OCI-LY7 (cell line): ENCODE data around the gene GCAT. TPM values are rescaled to one million over a fixed set of nuclear protein-coding genes. Genes with fewer than 3 reads are reported as not detected.

Experiments
- BruUV-seq: library from RNA; stranded (reverse); fragments of 400-500 nt; replicated peaks from 2 replicates; lab custom pipeline; 2021; lab: Mats Ljungman, UMichigan
- CTCF ChIA-PET: fragments of 300-600 bp; sonication (Branson Sonifier 250); formaldehyde crosslinking; loops from one replicate; lab custom pipeline; 2022; ENCODE audit warnings: antibody characterized with exemption; ENCODE audit not compliant: unreplicated experiment; lab: Charles Lee
- POLR2A ChIA-PET: fragments of 300-600 bp; sonication (Branson Sonifier 250); formaldehyde crosslinking; loops from one replicate; lab custom pipeline; 2022; ENCODE audit warnings: antibody characterized with exemption; lab: Charles Lee
- DNase-seq: peaks from one replicate; pipeline ENCODE4 v3.0.0-alpha.2; 2015; ENCODE audit warnings: low spot score
- H2AFZ ChIP-seq: fragments of 200-600 bp; sonication (generic), shearing (Covaris generic); 2 replicates; pipeline ENCODE4 v1.6.1; 2014; ENCODE audit warnings: mild to moderate bottlenecking, antibody characterized with exemption, low read length, moderate library complexity
- H3K27ac ChIP-seq: fragments of 200-600 bp; sonication (generic); 2 replicates; pipeline ENCODE4 v1.5.1; 2014; ENCODE audit warnings: mixed run types, low read depth, mild to moderate bottlenecking, moderate library complexity, low read length, inconsistent platforms; ENCODE audit not compliant: poor library complexity, severe bottlenecking
- H3K36me3 ChIP-seq: fragments of 200-600 bp; sonication (generic); 2 replicates; pipeline ENCODE4 v1.6.1; 2014; ENCODE audit warnings: mild to moderate bottlenecking, antibody characterized with exemption, low read length, moderate library complexity, mixed read lengths; ENCODE audit not compliant: insufficient read depth
- H3K4me1 ChIP-seq: fragments of 200-600 bp; sonication (generic); 2 replicates; pipeline ENCODE4 v1.5.1; 2014; ENCODE audit warnings: mild to moderate bottlenecking, low read length; ENCODE audit not compliant: insufficient read depth, poor library complexity, severe bottlenecking
- H3K4me2 ChIP-seq: fragments of 200-600 bp; sonication (generic); 2 replicates; pipeline ENCODE4 v1.6.1; 2014; ENCODE audit warnings: mild to moderate bottlenecking, low read length
- H3K4me3 ChIP-seq: fragments of 200-600 bp; sonication (generic); 2 replicates; pipeline ENCODE4 v1.5.1; 2014; ENCODE audit warnings: mild to moderate bottlenecking, low read depth, low read length; ENCODE audit not compliant: poor library complexity, severe bottlenecking
- H3K79me2 ChIP-seq: fragments of 200-600 bp; sonication (generic); 2 replicates; pipeline ENCODE4 v1.6.1; 2016; ENCODE audit warnings: low read depth, mild to moderate bottlenecking, low read length, moderate library complexity, mixed read lengths; ENCODE audit not compliant: insufficient read depth
- H3K9me2 ChIP-seq: fragments of 200-600 bp; sonication (generic); 2 replicates; pipeline ENCODE4 v1.6.1; 2016; ENCODE audit warnings: mild to moderate bottlenecking, low read length, mixed read lengths; ENCODE audit not compliant: insufficient read depth
- H3K9me3 ChIP-seq: fragments of 200-600 bp; sonication (generic); 2 replicates; pipeline ENCODE4 v1.6.1; 2014; ENCODE audit warnings: mild to moderate bottlenecking, mixed run types, low read length, mixed read lengths
- H4K20me1 ChIP-seq: fragments of 200-600 bp; sonication (generic); 2 replicates; pipeline ENCODE4 v1.6.1; 2014; ENCODE audit warnings: mild to moderate bottlenecking, antibody characterized with exemption, low read length, moderate library complexity, mixed read lengths; ENCODE audit not compliant: insufficient read depth
- EZH2phosphoT487 ChIP-seq: fragments of 200-600 bp; sonication (generic); IDR thresholded peaks from 2 replicates; pipeline ENCODE4 v1.6.1; 2018; ENCODE audit warnings: low read depth, borderline replicate concordance, mild to moderate bottlenecking, mixed run types, antibody characterized with exemption, low read length, moderate library complexity, mixed read lengths
- intact Hi-C: fragments of 100-400 bp; cut with micrococcal nuclease; formaldehyde crosslinking; loops from one replicate; pipeline ENCODE4 v1.10.0; 2022; ENCODE audit not compliant: unreplicated experiment
- total RNA-seq, 2 experiments: library from RNA; depleted of rRNA in 1 of 2; stranded (reverse); fragments of >200 nt in 1 of 2; shearing (Covaris generic) in 1 of 2; gene quantifications; 2 replicates each; pipeline ENCODE4 v1.2.3, GENCODE V29; 2014 to 2022
- TF ChIP-seq, protein P1 (sequence below): fragments of 200-600 bp; sonication (generic); conservative IDR thresholded peaks from 2 replicates; pipeline ENCODE4 v1.5.1; 2014; ENCODE audit warnings: mild to moderate bottlenecking, antibody characterized with exemption, low read length, moderate library complexity, mixed read lengths

GCAT gene
- total RNA-seq, 2 experiments from 2014 or later, result 14.6 to 17.3 TPM

DNA sequence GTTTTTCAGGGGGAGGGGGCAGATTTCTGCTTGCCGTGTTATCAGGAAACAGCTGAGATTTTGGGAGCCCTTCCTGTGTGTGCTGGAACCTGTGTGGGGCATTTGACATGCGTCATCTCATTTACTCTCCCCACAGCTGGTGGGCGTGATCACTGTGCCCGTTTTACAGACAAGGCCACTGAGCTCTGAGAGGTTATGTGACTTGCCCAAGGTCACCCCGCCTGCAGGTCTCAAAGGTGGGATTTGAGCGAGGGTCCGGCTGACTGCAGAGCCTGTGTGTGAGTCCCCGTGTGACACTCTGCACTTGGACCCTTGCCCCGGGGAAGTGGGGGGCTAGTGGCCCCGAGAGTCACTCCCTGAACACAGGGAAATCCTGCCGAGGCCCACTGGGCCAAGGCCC, 48.5 kb upstream of the GCAT start:
- Histone ChIP-seq H3K4me2 (no peak overlapping the region), H3K27ac (no peak overlapping the region), H3K79me2 (no peaks in the 10 kb centered on the region), H4K20me1 (no peaks in the 10 kb centered on the region), H3K9me2 (no peaks in the 10 kb centered on the region), H3K36me3 (peaks cover 38% of the 10 kb centered on the region; the same call in 1 of the 2 replicates), H3K4me3 (no peak overlapping the region), H3K4me1 (no peaks in the 10 kb centered on the region), H2AFZ (no peak overlapping the region), H3K9me3 (no peaks in the 10 kb centered on the region)
- ChIA-PET CTCF (no interaction called here), POLR2A (no interaction called here)
- intact Hi-C loops, result no loop called here
- TF ChIP-seq, protein P1, sequence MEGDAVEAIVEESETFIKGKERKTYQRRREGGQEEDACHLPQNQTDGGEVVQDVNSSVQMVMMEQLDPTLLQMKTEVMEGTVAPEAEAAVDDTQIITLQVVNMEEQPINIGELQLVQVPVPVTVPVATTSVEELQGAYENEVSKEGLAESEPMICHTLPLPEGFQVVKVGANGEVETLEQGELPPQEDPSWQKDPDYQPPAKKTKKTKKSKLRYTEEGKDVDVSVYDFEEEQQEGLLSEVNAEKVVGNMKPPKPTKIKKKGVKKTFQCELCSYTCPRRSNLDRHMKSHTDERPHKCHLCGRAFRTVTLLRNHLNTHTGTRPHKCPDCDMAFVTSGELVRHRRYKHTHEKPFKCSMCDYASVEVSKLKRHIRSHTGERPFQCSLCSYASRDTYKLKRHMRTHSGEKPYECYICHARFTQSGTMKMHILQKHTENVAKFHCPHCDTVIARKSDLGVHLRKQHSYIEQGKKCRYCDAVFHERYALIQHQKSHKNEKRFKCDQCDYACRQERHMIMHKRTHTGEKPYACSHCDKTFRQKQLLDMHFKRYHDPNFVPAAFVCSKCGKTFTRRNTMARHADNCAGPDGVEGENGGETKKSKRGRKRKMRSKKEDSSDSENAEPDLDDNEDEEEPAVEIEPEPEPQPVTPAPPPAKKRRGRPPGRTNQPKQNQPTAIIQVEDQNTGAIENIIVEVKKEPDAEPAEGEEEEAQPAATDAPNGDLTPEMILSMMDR, result no peak
- TF ChIP-seq EZH2phosphoT487, result no peak
- DNase-seq, result no peak
- BruUV-seq, result no TSS peak

DNA sequence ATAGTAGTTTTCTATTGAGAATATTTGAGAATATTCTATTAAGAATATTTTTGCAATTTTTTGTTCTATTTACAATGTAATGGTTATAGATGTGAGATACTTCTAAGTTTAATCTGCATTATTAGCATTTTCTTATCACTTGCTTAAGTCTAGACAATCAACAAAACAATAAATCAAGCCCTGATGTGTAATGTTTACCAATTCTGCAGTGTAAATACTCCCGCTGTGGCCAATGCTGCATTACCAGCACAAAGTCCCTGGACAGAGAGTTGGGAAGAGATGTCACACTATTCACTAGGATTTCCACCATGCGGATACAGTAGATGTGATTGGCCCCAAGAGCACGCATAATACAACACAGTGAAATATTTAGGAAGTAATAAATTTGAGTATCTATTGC, 47.6 kb upstream of the GCAT start:
- H4K20me1 ChIP-seq, result no peaks in the 10 kb centered on the region
- H3K79me2 ChIP-seq, result no peaks in the 10 kb centered on the region
- intact Hi-C loops, result no loop called here
- H3K9me3 ChIP-seq, result no peaks in the 10 kb centered on the region
- H2AFZ ChIP-seq, result no peak overlapping the region
- H3K27ac ChIP-seq, result no peak overlapping the region
- no peak overlapping the region for H3K4me3 ChIP-seq
- POLR2A ChIA-PET, result no interaction called here
- H3K4me1 ChIP-seq, result no peaks in the 10 kb centered on the region
- CTCF ChIA-PET, result no interaction called here
- no TSS peak for BruUV-seq
- H3K9me2 ChIP-seq, result no peaks in the 10 kb centered on the region
- TF ChIP-seq, protein P1, result no peak
- TF ChIP-seq EZH2phosphoT487, result no peak
- DNase-seq, result no peak
- H3K4me2 ChIP-seq, result no peak overlapping the region
- H3K36me3 ChIP-seq, result peaks cover 32% of the 10 kb centered on the region; the same call in 1 of the 2 replicates

DNA sequence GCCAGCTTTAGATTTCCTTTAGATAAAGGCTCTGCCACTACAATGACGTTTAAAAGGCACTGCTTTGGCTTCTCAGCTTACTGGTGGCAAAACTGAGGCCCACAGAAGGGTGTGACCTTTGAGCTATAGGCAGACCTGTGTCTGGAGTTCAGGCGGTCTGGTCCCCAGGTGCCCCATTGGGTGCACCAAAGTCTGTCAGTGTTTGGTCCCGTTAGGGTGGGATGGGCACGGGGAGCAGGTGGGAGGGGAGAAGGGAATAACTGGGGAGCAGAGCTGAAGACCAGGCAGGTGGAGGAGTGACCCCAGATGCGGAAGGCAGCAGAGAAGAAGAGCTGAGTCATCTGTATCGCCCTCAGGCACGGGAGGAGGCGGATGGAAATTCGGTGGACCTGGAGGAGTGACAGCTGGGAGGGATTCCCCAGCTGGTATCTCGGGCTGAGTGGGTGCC, 45.3 kb upstream of the GCAT start:
- Histone ChIP-seq H4K20me1 (no peaks in the 10 kb centered on the region), H3K27ac (no peak overlapping the region), H2AFZ (no peak overlapping the region), H3K9me3 (no peaks in the 10 kb centered on the region), H3K79me2 (no peaks in the 10 kb centered on the region), H3K4me1 (no peaks in the 10 kb centered on the region), H3K4me2 (no peak overlapping the region), H3K9me2 (no peaks in the 10 kb centered on the region), H3K36me3 (peaks cover 25% of the 10 kb centered on the region; the same call in 1 of the 2 replicates), H3K4me3 (no peak overlapping the region)
- CTCF ChIA-PET, result no interaction called here
- no TSS peak for BruUV-seq
- no peak for DNase-seq
- POLR2A ChIA-PET, result no interaction called here
- no peak for TF ChIP-seq EZH2phosphoT487
- TF ChIP-seq, protein P1, result no peak
- intact Hi-C loops, result no loop called here
